Testis (tissue), 2 donors: ENCODE results near the gene ARSJ.

Experiments used
- POLR2A ChIP-seq: fragments of 450-650 bp; IDR thresholded peaks from one replicate; pipeline ENCODE4 v1.6.1; 2017; ENCODE audit warnings: antibody characterized with exemption, mild to moderate bottlenecking, moderate library complexity
- TF ChIP-seq, protein P1 (sequence below), 3 experiments: fragments of 450-650 bp in 2 of 3; fragments of 200-600 bp in 1 of 3; sonication (generic) in 1 of 3; IDR thresholded peaks; one replicate each; pipeline ENCODE4 v1.5.1; 2016 to 2019; ENCODE audit warnings: antibody characterized with exemption in 3 of 3, mild to moderate bottlenecking in 2 of 3, moderate library complexity in 1 of 3

DNA sequence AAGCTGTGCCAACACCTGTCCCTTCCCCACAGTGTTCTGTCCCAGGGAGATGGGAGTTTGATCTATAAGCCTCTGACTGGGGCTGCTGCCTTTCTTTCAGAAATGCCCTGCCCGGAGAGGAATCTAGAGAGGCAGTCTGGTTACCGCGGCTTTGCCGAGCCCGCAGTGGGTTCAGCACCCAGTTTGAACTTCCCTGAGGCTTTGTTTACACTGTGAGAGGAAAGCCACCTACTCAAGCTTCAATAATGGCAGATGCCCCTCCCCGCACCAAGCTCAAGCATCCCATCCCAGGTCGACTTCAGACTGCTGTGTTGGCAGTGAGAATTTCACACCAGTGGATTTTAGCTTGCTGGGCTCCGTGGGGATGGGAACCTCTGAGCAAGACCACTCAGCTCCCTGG is 33.3 kb upstream of the ARSJ start:
- TF ChIP-seq, protein P1, sequence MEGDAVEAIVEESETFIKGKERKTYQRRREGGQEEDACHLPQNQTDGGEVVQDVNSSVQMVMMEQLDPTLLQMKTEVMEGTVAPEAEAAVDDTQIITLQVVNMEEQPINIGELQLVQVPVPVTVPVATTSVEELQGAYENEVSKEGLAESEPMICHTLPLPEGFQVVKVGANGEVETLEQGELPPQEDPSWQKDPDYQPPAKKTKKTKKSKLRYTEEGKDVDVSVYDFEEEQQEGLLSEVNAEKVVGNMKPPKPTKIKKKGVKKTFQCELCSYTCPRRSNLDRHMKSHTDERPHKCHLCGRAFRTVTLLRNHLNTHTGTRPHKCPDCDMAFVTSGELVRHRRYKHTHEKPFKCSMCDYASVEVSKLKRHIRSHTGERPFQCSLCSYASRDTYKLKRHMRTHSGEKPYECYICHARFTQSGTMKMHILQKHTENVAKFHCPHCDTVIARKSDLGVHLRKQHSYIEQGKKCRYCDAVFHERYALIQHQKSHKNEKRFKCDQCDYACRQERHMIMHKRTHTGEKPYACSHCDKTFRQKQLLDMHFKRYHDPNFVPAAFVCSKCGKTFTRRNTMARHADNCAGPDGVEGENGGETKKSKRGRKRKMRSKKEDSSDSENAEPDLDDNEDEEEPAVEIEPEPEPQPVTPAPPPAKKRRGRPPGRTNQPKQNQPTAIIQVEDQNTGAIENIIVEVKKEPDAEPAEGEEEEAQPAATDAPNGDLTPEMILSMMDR (IDR thresholded peaks at IDR 0.05): no peak
- no peak for TF ChIP-seq POLR2A
